ENCODE data around the gene GPR142. TPM values are rescaled to one million over a fixed set of nuclear protein-coding genes. Genes with fewer than 3 reads are reported as not detected.

Gene GPR142
- polyA plus RNA-seq, 1 donor (not counting 4 experiments of a cell fraction or from before 2014, with no cell fraction given), result not detected

DNA sequence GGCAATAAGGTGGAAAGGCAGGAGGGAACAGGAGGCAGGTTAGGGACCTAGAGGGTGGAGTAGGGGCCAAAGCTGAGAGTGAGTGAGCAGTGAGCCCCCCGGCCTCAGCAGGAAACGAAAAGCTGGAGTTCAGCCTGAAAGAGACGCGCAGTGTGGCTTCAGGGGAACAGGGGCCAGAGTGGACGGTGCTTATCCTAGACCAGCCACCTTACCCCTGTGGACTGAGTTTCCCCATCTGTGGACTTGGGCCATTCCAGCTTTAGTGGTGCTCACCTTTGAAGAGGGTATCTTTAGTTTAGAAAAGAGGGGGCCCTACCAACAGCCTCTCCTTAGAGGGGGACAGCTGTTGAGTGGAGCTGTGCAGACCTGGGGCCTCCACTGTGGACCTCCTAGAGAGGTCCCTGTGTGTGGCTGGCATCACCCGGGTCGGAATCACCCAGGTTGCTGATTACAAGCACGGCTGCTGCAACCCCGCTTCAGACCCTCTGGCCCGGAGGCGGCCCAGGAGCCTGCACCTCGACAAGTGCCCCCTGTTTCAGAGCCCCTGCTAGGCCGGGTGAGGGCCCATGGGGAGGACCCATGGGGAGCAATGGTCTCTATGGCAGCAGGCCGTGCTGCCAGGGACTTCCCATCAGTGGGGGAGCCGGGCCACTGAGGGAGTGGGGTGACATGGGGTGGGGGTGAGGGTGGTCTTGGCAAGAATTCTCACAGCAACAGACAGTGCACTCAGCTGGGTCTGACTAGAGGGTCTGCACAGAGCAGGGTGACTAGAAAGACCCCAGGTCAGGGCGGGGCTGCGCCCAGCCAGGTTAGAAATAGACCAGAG, 2.6 kb downstream of the GPR142 start:
- Histone ChIP-seq H3K27ac (ENCODE audit: control insufficient read depth, insufficient read depth, low read length) (no peak overlapping the region), H3K9ac (ENCODE audit: control insufficient read depth, extremely low read depth, insufficient read depth, low read length) (no peak overlapping the region), H3K4me3 (ENCODE audit: control insufficient read depth in 2 of 3, extremely low read depth in 1 of 3, insufficient read depth in 2 of 3, low read depth in 1 of 3, low read length in 3 of 3) (no peak overlapping the region), H2AFZ (ENCODE audit: control insufficient read depth, low read length) (no peak overlapping the region), H3K9me1 (ENCODE audit: control insufficient read depth, extremely low read depth, insufficient read depth, low read length) (no peaks in the 10 kb centered on the region), H3K4me1 (ENCODE audit: control insufficient read depth, extremely low read depth, insufficient read depth, low read length) (peaks cover 4% of the 10 kb centered on the region), H3K79me2 (ENCODE audit: control insufficient read depth, insufficient read depth, low read length) (no peaks in the 10 kb centered on the region), H3K4me2 (ENCODE audit: control insufficient read depth, extremely low read depth, insufficient read depth, low read depth, low read length) (no peak overlapping the region), H3K36me3 (ENCODE audit: control insufficient read depth in 2 of 2, extremely low read depth in 1 of 2, insufficient read depth in 2 of 2, low read length in 2 of 2) (no peaks in the 10 kb centered on the region), H3K9me3 (ENCODE audit: control insufficient read depth, low read depth, low read length) (no peaks in the 10 kb centered on the region), H4K20me1 (ENCODE audit: control insufficient read depth, extremely low read depth, insufficient read depth, low read length) (peaks cover 3% of the 10 kb centered on the region), H3K27me3 (ENCODE audit: control insufficient read depth, extremely low read depth, insufficient read depth, low read length) (peaks cover 17% of the 10 kb centered on the region)
- dilution Hi-C loops (cut with MboI; ENCODE audit: extremely low pct_ligation_motif_present, low sequenced_read_pairs), result no loop called here
- no peak for FAIRE-seq
- DNase-seq (ENCODE audit: low read depth, low spot score), result no peak
- no peak for TF ChIP-seq EZH2 (IDR thresholded peaks at IDR 0.05; ENCODE audit: low read length)

- Histone ChIP-seq H3K4me2 (ENCODE audit: control insufficient read depth, extremely low read depth, insufficient read depth, low read depth, low read length) (no peak overlapping the region), H2AFZ (ENCODE audit: control insufficient read depth, low read length) (no peak overlapping the region), H3K9me1 (ENCODE audit: control insufficient read depth, extremely low read depth, insufficient read depth, low read length) (no peaks in the 10 kb centered on the region), H3K27ac (ENCODE audit: control insufficient read depth, insufficient read depth, low read length) (no peak overlapping the region), H4K20me1 (ENCODE audit: control insufficient read depth, extremely low read depth, insufficient read depth, low read length) (peaks cover 3% of the 10 kb centered on the region), H3K4me1 (ENCODE audit: control insufficient read depth, extremely low read depth, insufficient read depth, low read length) (peaks cover 4% of the 10 kb centered on the region), H3K9ac (ENCODE audit: control insufficient read depth, extremely low read depth, insufficient read depth, low read length) (no peak overlapping the region), H3K4me3 (ENCODE audit: control insufficient read depth in 2 of 3, extremely low read depth in 1 of 3, insufficient read depth in 2 of 3, low read depth in 1 of 3, low read length in 3 of 3) (no peak overlapping the region), H3K36me3 (ENCODE audit: control insufficient read depth in 2 of 2, extremely low read depth in 1 of 2, insufficient read depth in 2 of 2, low read length in 2 of 2) (no peaks in the 10 kb centered on the region), H3K9me3 (ENCODE audit: control insufficient read depth, low read depth, low read length) (no peaks in the 10 kb centered on the region), H3K79me2 (ENCODE audit: control insufficient read depth, insufficient read depth, low read length) (no peaks in the 10 kb centered on the region), H3K27me3 (ENCODE audit: control insufficient read depth, extremely low read depth, insufficient read depth, low read length) (peaks cover 17% of the 10 kb centered on the region)
- no peak for DNase-seq (ENCODE audit: low read depth, low spot score)
- FAIRE-seq, result no peak
- dilution Hi-C loops (cut with MboI; ENCODE audit: extremely low pct_ligation_motif_present, low sequenced_read_pairs), result no loop called here
- no peak for TF ChIP-seq EZH2 (IDR thresholded peaks at IDR 0.05; ENCODE audit: low read length)
- no peak for TF ChIP-seq CTCF (optimal IDR thresholded peaks at IDR 0.05 in 1 of 3, IDR thresholded peaks at IDR 0.05 in 1 of 3, conservative IDR thresholded peaks at IDR 0.05 in 1 of 3; ENCODE audit: extremely low read depth in 1 of 3, insufficient read depth in 2 of 3, low read length in 3 of 3)
Observed at GRCh38 chr17:74371653-74372147, 4.4 kb downstream of the GPR142 start.

Data from keratinocyte (primary cell).